HUES64 (cell line): ENCODE results near the gene PROB1.
"Not testable (repeated sequence)": the region's sequence is repeated elsewhere in the genome, so short reads cannot be mapped to it uniquely, and the experiment has no call there.

Experiments
- H3K27ac ChIP-seq: 2 replicates; pipeline ENCODE4 v1.7.0; 2013; ENCODE audit warnings: low read depth, low read length, inconsistent platforms
- H3K27me3 ChIP-seq: 2 replicates; pipeline ENCODE4 v1.6.1; 2013; ENCODE audit warnings: mild to moderate bottlenecking, low read length; ENCODE audit not compliant: insufficient read depth
- H3K36me3 ChIP-seq: 2 replicates; pipeline ENCODE4 v1.6.1; 2013; ENCODE audit warnings: mild to moderate bottlenecking, low read length; ENCODE audit not compliant: insufficient read depth
- H3K4me1 ChIP-seq: 2 replicates; pipeline ENCODE4 v1.6.1; 2013; ENCODE audit warnings: mild to moderate bottlenecking, low read length, moderate library complexity; ENCODE audit not compliant: insufficient read depth
- H3K4me3 ChIP-seq: 2 replicates; pipeline ENCODE4 v1.5.1; 2013; ENCODE audit warnings: mild to moderate bottlenecking, low read length, moderate library complexity
- H3K9ac ChIP-seq: 2 replicates; pipeline ENCODE4 v1.6.1; 2013; ENCODE audit warnings: mild to moderate bottlenecking, low read depth, low read length
- H3K9me3 ChIP-seq: 2 replicates; pipeline ENCODE4 v1.6.1; 2013; ENCODE audit warnings: low read depth, low read length; ENCODE audit not compliant: insufficient read depth
- WGBS: fragments of 150-250, 120-280 bp; methylation state at CpG from one replicate; pipeline ENCODE4 v1.1.7; 2013; ENCODE audit warnings: missing lambda C conversion rate; 5-methylcytosine and 5-hydroxymethylcytosine counted together

Gene PROB1

GRCh38 chr5:139410993-139411828, 16.3 kb upstream of the PROB1 start:
- H3K27me3 ChIP-seq = no peaks in the 10 kb centered on the region
- no peak overlapping the region for H3K9ac ChIP-seq
- no peak overlapping the region for H3K4me3 ChIP-seq

GRCh38 chr5:139410121-139410992, 15.5 kb upstream of the PROB1 start:
- H3K9ac ChIP-seq = no peak overlapping the region
- H3K27me3 ChIP-seq = no peaks in the 10 kb centered on the region
- no peaks in the 10 kb centered on the region for H3K4me1 ChIP-seq
- H3K4me3 ChIP-seq = no peak overlapping the region
- peaks cover 31% of the 10 kb centered on the region for H3K36me3 ChIP-seq
- 79% methylated on average over 6 of the region's 6 CpGs for WGBS
- H3K9me3 ChIP-seq = no peaks in the 10 kb centered on the region
- H3K27ac ChIP-seq = no peak overlapping the region

More at GRCh38 chr5:139410993-139411828, 16.3 kb upstream of the PROB1 start:
- H3K36me3 ChIP-seq = peaks cover 35% of the 10 kb centered on the region
- H3K27ac ChIP-seq = no peak overlapping the region
- H3K4me1 ChIP-seq = no peaks in the 10 kb centered on the region
- 92% methylated on average over 16 of the region's 17 CpGs for WGBS
- no peaks in the 10 kb centered on the region for H3K9me3 ChIP-seq

GRCh38 chr5:139409116-139409515, 14.2 kb upstream of the PROB1 start:
- H3K27ac ChIP-seq, H3K4me1 ChIP-seq, H3K9me3 ChIP-seq, H3K27me3 ChIP-seq, H3K9ac ChIP-seq, H3K4me3 ChIP-seq: not testable (repeated sequence)
- WGBS = 98% methylated on average over 4 of the region's 5 CpGs
- peaks cover 21% of the 10 kb centered on the region for H3K36me3 ChIP-seq

GRCh38 chr5:139408191-139408590, 13.3 kb upstream of the PROB1 start:
- Histone ChIP-seq H3K9ac (no peak overlapping the region), H3K27me3 (no peaks in the 10 kb centered on the region), H3K4me3 (no peak overlapping the region), H3K4me1 (peaks cover 10% of the 10 kb centered on the region), H3K9me3 (no peaks in the 10 kb centered on the region), H3K27ac (no peak overlapping the region), H3K36me3 (peaks cover 13% of the 10 kb centered on the region; the same call in 1 of the 2 replicates)
- 95% methylated on average over 6 of the region's 7 CpGs for WGBS

GRCh38 chr5:139407517-139407916, 12.6 kb upstream of the PROB1 start:
- Histone ChIP-seq H3K36me3 (peaks cover 9% of the 10 kb centered on the region; the same call in 1 of the 2 replicates), H3K4me1 (peaks cover 11% of the 10 kb centered on the region), H3K27ac (no peak overlapping the region), H3K9ac (no peak overlapping the region), H3K27me3 (no peaks in the 10 kb centered on the region), H3K9me3 (no peaks in the 10 kb centered on the region), H3K4me3 (no peak overlapping the region)

- Histone ChIP-seq H3K9me3 (no peaks in the 10 kb centered on the region), H3K36me3 (peaks cover 8% of the 10 kb centered on the region; the same call in 1 of the 2 replicates), H3K4me3 (no peak overlapping the region), H3K9ac (no peak overlapping the region), H3K4me1 (peaks cover 11% of the 10 kb centered on the region), H3K27ac (no peak overlapping the region), H3K27me3 (no peaks in the 10 kb centered on the region)
- WGBS = 93% methylated on average over 2 of the region's 2 CpGs
Measured at GRCh38 chr5:139406963-139407362, 12.1 kb upstream of the PROB1 start.

GRCh38 chr5:139404484-139404840, 9.6 kb upstream of the PROB1 start:
- WGBS = 80% methylated on average over 5 of the region's 5 CpGs
- peaks cover 11% of the 10 kb centered on the region for H3K4me1 ChIP-seq
- H3K27me3 ChIP-seq = no peaks in the 10 kb centered on the region
- peak overlapping the region; percentile 83 for H3K9ac ChIP-seq
- peaks cover 11% of the 10 kb centered on the region for H3K36me3 ChIP-seq
- peak overlapping the region; percentile 95 for H3K27ac ChIP-seq
- no peaks in the 10 kb centered on the region for H3K9me3 ChIP-seq
- H3K4me3 ChIP-seq = peak overlapping the region; percentile 78

GRCh38 chr5:139403787-139404483, 9.0 kb upstream of the PROB1 start, which contains the start of gene SPATA24:
Gene SPATA24, minus strand, starts transcription at chr5:139404089. Its CDS starts 29 bp downstream, at chr5:139404060.
- 1% methylated on average over 41 of the region's 41 CpGs for WGBS
- peak within 1 kb of the TSS; percentile 95 for H3K27ac ChIP-seq
- peaks cover 11% of the 10 kb centered on the region for H3K4me1 ChIP-seq
- no peaks in the 10 kb centered on the region for H3K9me3 ChIP-seq
- peak within 1 kb of the TSS; percentile 83 for H3K9ac ChIP-seq
- no peaks in the 10 kb centered on the region for H3K27me3 ChIP-seq
- peaks cover 14% of the 10 kb centered on the region for H3K36me3 ChIP-seq
- H3K4me3 ChIP-seq = peak within 1 kb of the TSS; percentile 78

GRCh38 chr5:139403418-139403786, 8.5 kb upstream of the PROB1 start:
- no peaks in the 10 kb centered on the region for H3K9me3 ChIP-seq
- no peaks in the 10 kb centered on the region for H3K27me3 ChIP-seq
- H3K4me3 ChIP-seq = peak overlapping the region; percentile 78
- H3K27ac ChIP-seq = peak overlapping the region; percentile 95; the same call in 1 of the 2 replicates
- H3K36me3 ChIP-seq = peaks cover 14% of the 10 kb centered on the region
- H3K9ac ChIP-seq = peak overlapping the region; percentile 83; the same call in 1 of the 2 replicates
- WGBS = 34% methylated on average over 7 of the region's 7 CpGs
- peaks cover 11% of the 10 kb centered on the region for H3K4me1 ChIP-seq

GRCh38 chr5:139402561-139403158, 7.8 kb upstream of the PROB1 start:
- no peak overlapping the region for H3K9ac ChIP-seq
- H3K4me3 ChIP-seq = no peak overlapping the region
- no peaks in the 10 kb centered on the region for H3K9me3 ChIP-seq
- H3K36me3 ChIP-seq = peaks cover 14% of the 10 kb centered on the region
- peaks cover 11% of the 10 kb centered on the region for H3K4me1 ChIP-seq
- H3K27me3 ChIP-seq = no peaks in the 10 kb centered on the region
- H3K27ac ChIP-seq = no peak overlapping the region
- 77% methylated on average over 7 of the region's 7 CpGs for WGBS
